Adipose tissue (tissue), 3 donors: ENCODE data around the gene RMI2. TPM values are rescaled to one million over a fixed set of nuclear protein-coding genes. Genes with fewer than 3 reads are reported as not detected.
"Not testable (repeated sequence)": the region's sequence is repeated elsewhere in the genome, so short reads cannot be mapped to it uniquely, and the experiment has no call there.

Source experiments
- H3K27ac ChIP-seq: one replicate; pipeline ENCODE4 v1.5.1; 2013; ENCODE audit warnings: low read depth, low read length
- WGBS, 3 donors: extraction: QIAGEN DNeasy Blood & Tissue Kit; methylation state at CpG; one replicate each; pipeline ENCODE4 v1.1.7; 2013; 5-methylcytosine and 5-hydroxymethylcytosine counted together
- polyA plus RNA-seq, 3 donors: library from polyadenylated mRNA; stranded (reverse); fragments of 200-250 nt; gene quantifications; one replicate each; pipeline ENCODE4 v1.2.3, GENCODE V29; 2013
- donor health status: healthy with polysubstance abuse.
- donor health status: Bipolar disorder and iron deficiency.
- donor health status: healthy.

Gene RMI2
- polyA plus RNA-seq, 3 donors, result 0.67 to 0.87 (median 0.67) TPM

GRCh38 chr16:11370084-11370931 lies 25.0 kb downstream of the RMI2 start:
- WGBS, 3 donors, result 52 to 67% (median 55%) methylated on average over 7 of the region's 7 CpGs
- no peak overlapping the region for H3K27ac ChIP-seq

DNA sequence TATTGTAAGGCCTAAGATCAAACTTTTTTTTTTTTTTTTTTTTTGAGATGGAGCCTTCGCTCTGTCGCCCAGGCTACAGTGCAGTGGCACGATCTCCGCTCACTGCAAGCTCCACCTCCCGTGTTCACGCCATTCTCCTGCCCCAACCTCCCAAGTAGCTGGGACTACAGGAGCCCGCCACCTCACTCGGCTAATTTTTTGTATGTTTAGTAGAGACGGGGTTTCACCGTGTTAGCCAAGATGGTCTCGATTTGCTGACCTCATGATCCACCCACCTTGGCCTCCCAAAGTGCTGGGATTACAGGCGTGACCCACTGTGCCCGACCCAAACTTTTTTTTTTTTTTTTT lies 25.6 kb downstream of the RMI2 start:
- not testable (repeated sequence) for H3K27ac ChIP-seq
- 89 to 93% (median 92%) methylated on average over 13 of the region's 13 CpGs for WGBS, 3 donors

DNA sequence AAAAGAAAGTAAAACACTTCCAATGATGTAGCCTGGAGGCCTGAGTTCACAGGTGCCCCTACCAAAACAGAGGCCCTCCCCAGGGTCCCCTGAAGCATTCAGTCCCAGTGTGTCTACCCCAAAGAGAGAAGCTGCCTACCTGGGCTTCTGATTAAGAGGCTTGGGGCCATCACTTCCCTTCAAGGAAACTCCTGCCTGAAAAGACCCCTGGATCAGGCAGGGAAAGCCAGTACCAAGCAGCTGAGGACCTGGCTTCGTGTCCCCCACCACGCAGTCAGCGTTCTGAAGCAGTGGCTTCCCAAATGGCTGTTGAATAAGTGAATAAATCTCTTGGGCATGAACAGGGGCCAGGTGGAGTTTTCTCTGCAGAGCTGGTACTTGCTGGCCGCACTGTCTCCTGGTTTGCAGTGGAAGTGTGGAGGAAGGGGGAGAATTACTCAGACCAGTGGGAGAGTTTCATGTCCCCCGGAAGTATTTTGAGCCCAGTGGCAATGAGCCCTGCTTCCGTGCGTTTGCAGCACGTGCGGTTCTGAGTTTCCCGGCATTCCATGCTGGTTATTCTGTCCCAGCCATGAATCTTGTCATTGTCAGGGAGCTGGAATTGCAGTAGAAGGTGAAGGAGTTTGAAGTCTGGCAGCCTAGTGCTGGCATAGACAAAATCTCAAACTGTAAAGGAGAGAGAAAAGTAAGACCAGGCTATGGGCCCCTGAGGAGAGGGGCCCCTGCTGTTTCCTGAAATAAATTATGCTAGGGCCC lies 27.0 kb downstream of the RMI2 start:
- 80 to 86% (median 81%) methylated on average over 10 of the region's 10 CpGs for WGBS, 3 donors
- H3K27ac ChIP-seq, result no peak overlapping the region

GRCh38 chr16:11372829-11373306 lies 27.6 kb downstream of the RMI2 start:
- 74 to 85% (median 79%) methylated on average over 6 of the region's 6 CpGs for WGBS, 3 donors
- H3K27ac ChIP-seq, result no peak overlapping the region

DNA sequence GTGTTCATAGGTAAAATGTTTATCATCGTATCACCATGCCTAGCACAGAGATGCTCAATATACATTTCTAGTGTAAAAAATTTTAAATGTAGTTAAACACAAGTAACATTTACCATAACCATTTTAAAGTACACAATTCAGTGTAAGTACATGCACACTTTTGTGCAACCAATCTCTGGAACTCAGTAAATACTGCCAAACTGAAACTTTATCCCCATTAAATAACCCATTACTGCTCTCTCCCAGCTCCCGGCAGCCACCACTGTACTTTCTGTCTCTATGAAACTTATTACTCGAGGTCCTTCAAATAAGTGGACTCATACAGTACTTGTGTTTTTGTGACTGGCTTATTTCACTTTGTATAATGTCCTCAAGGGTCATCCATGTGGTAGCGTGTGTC lies 29.0 kb downstream of the RMI2 start:
- H3K27ac ChIP-seq, result no peak overlapping the region
- 76 to 89% (median 85%) methylated on average over 4 of the region's 4 CpGs for WGBS, 3 donors

GRCh38 chr16:11377154-11377553 lies 31.9 kb downstream of the RMI2 start:
- no peak overlapping the region for H3K27ac ChIP-seq
- WGBS, 3 donors, result 76 to 88% (median 86%) methylated on average over 3 of the region's 3 CpGs

- not testable (repeated sequence) for H3K27ac ChIP-seq
- 84 to 93% (median 92%) methylated on average over 5 of the region's 5 CpGs for WGBS, 3 donors
Measured at GRCh38 chr16:11378951-11379350, 33.7 kb downstream of the RMI2 start.

DNA sequence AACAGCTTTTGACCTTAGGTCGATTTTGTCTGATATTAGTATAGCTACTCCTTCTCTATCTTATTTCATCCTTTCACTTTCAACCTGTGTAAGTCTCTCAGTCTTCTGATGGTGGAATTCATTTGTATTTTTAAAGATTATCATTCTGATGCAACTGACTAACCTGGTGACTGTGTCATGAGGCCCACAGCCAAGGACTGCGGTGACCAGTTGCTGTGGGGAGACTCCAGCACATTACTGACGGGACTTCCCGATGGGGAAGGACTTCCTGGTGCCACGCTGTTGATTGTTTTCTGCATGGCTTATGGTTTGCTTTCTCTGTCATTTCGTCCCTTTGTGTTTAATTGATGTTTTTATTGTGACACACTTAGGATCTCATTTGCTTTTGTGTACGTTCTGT lies 34.2 kb downstream of the RMI2 start:
- H3K27ac ChIP-seq, result no peak overlapping the region
- WGBS, 3 donors, result 53 to 65% (median 54%) methylated on average over 7 of the region's 7 CpGs

GRCh38 chr16:11380836-11381235 lies 35.6 kb downstream of the RMI2 start:
- WGBS, 3 donors, result 90 to 93% (median 92%) methylated on average over 9 of the region's 9 CpGs
- no peak overlapping the region for H3K27ac ChIP-seq

DNA sequence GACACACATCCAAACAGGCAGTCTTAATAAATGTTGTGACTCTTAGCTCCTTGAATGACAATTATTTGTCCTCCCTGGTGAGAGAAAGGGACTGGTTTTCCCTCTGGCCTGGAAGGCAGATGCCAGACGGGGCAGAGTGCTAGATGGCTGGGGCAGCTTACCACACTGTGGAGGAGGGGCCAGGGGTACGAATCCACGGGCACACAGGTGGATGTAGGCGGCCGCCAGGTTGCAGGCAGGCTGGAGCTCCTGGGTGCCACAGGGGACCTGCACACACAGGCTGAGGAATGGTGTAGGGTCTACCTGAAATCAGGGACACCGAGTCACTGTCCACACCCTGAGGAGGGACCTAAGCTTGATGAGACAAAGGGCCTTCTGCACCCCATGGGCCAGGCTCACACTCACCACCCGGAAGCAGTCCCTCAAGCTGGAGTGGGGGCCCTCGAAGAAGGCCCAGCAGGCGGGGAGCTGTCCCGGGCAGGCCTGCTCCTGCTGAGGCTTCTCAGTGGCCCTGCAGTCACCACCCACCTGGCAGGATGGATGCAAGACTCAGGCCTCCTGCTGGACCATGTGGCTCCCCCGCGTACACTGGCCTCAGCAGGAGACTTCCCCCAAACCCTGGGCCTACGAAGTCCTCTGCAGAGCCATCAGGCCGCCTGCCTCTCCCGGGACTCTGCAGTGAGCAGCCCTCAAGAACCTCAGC lies 38.4 kb downstream of the RMI2 start:
- 90 to 94% (median 92%) methylated on average over 15 of the region's 15 CpGs for WGBS, 3 donors
- no peak overlapping the region for H3K27ac ChIP-seq

- no peak overlapping the region for H3K27ac ChIP-seq
- WGBS, 3 donors, result 80 to 93% (median 86%) methylated on average over 24 to 25 of the region's 25 CpGs
Measured at GRCh38 chr16:11384184-11384955, 39.1 kb downstream of the RMI2 start.

DNA sequence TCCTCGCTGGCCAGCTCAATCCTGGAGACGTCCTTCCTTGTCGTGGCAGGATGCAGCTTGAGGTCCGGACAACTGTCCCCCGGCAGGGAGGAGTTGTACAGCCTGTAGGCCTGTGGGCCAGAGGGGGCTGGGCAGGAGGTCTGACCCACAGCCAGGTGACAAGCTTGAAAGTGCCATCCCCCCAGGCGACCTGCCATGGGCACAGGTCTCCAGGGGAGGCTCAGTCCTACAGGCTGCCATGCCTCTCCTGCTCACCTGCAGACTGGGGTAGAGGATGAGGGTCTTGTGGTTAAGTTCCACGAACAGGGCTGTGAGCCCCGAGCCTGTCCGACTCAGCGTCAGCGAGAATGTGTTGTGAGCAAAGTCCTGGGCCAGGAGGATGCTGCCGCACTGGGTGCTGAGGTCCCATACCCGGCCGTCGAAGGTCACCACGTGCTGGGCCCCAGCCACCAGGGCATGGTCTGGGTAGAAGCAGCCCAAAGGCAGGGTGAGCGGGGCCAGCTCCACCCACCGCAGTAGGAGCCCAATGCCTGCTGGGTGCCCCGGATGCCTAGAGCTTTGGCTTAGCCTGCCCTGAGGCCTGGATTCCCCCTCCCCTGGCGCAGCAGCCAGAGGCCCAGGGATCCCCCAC lies 39.8 kb downstream of the RMI2 start:
- 86 to 90% (median 89%) methylated on average over 19 to 20 of the region's 20 CpGs for WGBS, 3 donors
- no peak overlapping the region for H3K27ac ChIP-seq

- WGBS, 3 donors, result 86 to 92% (median 89%) methylated on average over 12 of the region's 12 CpGs
- H3K27ac ChIP-seq, result no peak overlapping the region
Measured at GRCh38 chr16:11386054-11386680, 40.9 kb downstream of the RMI2 start.

DNA sequence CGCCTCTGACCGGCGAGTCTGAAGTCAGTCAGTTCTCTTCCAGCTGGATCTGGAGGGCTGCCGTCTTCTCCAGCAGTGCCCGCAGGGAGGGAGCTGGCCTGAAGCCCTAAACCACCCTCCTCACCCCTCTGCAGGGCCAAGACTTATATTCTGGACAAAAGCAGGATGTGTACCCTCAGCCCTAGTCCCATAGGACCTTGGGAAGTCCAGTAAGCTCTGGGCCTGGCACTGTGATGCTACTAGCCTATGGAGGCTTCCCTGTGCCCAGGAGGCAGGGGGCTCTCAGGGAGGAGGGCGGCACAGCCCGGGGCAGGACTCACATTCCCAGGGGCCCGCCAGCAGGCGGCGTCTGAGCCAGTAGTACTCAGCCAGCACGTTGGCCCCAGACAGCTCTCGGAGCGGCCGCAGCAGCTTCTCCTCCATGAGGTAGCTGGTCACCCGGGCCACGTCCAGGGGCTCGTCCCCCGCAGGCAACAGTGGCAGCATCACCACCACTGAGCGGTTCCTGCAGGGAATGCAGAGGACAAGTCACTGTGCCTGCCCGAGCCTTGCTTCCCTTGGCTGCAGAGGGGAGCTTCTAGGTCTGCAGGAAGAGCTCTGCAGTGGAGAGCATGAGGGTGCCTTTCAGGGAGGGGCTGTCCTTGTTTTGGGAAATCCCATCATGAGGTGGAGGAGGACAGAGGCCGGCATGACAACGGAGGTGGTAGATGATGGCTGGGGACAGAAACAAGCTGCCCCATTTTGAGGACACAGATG lies 41.7 kb downstream of the RMI2 start:
- no peak overlapping the region for H3K27ac ChIP-seq
- WGBS, 3 donors, result 39 to 46% (median 40%) methylated on average over 22 of the region's 22 CpGs

DNA sequence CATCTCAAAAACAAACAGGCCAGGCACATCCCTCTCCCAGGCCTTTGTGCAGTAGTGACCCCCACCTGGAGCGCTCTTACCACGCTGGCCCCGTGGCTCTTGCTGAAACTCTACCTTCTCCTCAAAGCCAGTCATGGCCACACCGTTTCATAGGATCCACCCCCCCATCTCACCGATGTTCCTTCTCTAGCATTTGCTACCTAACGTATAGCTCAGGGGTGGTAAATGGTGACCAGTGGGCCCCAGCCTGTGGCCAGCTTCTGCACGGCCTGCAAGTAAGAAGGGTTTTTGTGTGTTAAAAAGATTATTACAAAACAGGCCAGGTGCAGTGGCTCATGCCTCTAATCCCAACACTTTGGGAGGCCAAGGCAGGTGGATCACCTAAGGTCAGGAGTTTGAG lies 43.8 kb downstream of the RMI2 start:
- WGBS, 3 donors, result 75 to 86% (median 76%) methylated on average over 7 of the region's 7 CpGs

DNA sequence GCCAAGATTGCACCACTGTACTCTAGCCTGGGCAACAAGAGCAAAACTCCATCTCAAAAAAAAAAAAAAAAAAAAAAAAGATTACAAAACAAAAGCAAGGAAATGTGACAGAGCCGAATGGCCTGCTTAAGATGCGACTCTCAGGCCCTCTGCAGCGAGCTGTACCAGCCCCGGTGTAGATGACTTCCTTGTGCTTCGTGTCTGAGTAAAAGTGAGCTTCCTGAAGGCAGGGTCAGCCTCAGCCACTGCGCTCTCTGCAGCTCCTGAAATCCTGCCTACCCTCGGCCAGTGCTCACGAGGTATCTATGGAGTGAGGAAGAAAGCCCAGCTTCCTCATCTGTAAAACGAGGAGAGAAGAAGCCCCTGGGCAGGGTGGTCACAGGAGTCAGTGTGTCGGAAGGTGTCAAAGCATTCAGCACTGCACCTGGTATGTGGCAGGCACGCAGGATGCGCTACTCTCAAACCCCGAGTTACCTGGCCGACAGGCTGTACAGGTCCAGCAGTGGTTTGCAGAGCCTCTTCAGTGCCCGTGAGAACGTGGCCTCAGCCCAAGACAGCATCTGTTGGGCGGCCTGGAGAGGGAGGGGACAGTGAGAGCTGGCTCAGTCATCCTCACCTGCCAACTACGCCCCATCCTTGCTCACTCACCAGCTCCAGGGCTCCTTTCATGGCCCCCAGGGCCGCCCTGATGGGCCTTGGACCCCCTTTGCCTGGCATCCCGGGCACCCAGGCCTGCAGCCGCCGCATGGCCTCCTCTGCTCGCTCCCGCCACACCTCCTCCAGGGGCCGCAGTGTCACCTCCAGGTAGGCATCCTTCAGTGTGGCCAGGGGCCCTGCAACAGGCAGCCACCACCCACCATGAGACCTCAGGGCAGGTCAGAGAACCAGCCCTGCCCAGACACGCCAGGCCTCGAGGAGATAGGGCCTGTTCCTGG lies 44.6 kb downstream of the RMI2 start:
- no peak overlapping the region for H3K27ac ChIP-seq
- 81 to 89% (median 82%) methylated on average over 27 of the region's 27 CpGs for WGBS, 3 donors

More for the DNA sequence above, 43.8 kb downstream of the RMI2 start:
- H3K27ac ChIP-seq, result no peak overlapping the region
